ENCODE measurements around the gene EHBP1.

The EHBP1 gene

GRCh38 chr2:62895632-62896009 is 190.1 kb downstream of the EHBP1 start:
- DNase-seq: no peak

GRCh38 chr2:62897187-62897827 is 191.8 kb downstream of the EHBP1 start:
- DNase-seq: no peak

GRCh38 chr2:62904344-62904743 is 198.8 kb downstream of the EHBP1 start:
- DNase-seq: no peak

- DNase-seq: no peak
These were observed 202.6 kb downstream of the EHBP1 start for GRCh38 chr2:62908145-62908544.

GRCh38 chr2:62913311-62913710 is 207.8 kb downstream of the EHBP1 start:
- no peak for DNase-seq

GRCh38 chr2:62919041-62919440 is 213.5 kb downstream of the EHBP1 start:
- no peak for DNase-seq

GRCh38 chr2:62920070-62920469 is 214.6 kb downstream of the EHBP1 start:
- no peak for DNase-seq

GRCh38 chr2:62923242-62923641 is 217.7 kb downstream of the EHBP1 start:
- DNase-seq: no peak

GRCh38 chr2:62923881-62924280 is 218.4 kb downstream of the EHBP1 start:
- DNase-seq: no peak

- no peak for DNase-seq
These were observed 222.5 kb downstream of the EHBP1 start for GRCh38 chr2:62928015-62928414.

GRCh38 chr2:62931536-62931935 is 226.0 kb downstream of the EHBP1 start:
- no peak for DNase-seq

- DNase-seq: no peak
These were observed 227.9 kb downstream of the EHBP1 start for GRCh38 chr2:62933398-62933917.

GRCh38 chr2:62934517-62934916 is 229.0 kb downstream of the EHBP1 start:
- DNase-seq: no peak

GRCh38 chr2:62938126-62938525 is 232.6 kb downstream of the EHBP1 start:
- DNase-seq: no peak

- DNase-seq: no peak
These were observed 234.4 kb downstream of the EHBP1 start for GRCh38 chr2:62939735-62940491.

- DNase-seq: no peak
These were observed 235.2 kb downstream of the EHBP1 start for GRCh38 chr2:62940697-62941096.

GRCh38 chr2:62941413-62941812 is 235.9 kb downstream of the EHBP1 start:
- DNase-seq: no peak

- DNase-seq: no peak
These were observed 238.8 kb downstream of the EHBP1 start for GRCh38 chr2:62944362-62944761.

- DNase-seq: no peak
These were observed 241.9 kb downstream of the EHBP1 start for GRCh38 chr2:62947403-62947802.

GRCh38 chr2:62956651-62957050 is 251.1 kb downstream of the EHBP1 start:
- no peak for DNase-seq

GRCh38 chr2:62958206-62958605 is 252.7 kb downstream of the EHBP1 start:
- DNase-seq: no peak

- no peak for DNase-seq
These were observed 258.5 kb downstream of the EHBP1 start for GRCh38 chr2:62964050-62964449.

GRCh38 chr2:62964671-62965070 is 259.2 kb downstream of the EHBP1 start:
- no peak for DNase-seq

- DNase-seq: no peak
These were observed 261.5 kb downstream of the EHBP1 start for GRCh38 chr2:62966991-62967390.

GRCh38 chr2:62968168-62968567 is 262.7 kb downstream of the EHBP1 start:
- DNase-seq: no peak
